Uterus (tissue), 4 donors: ENCODE data around the gene RBM14. TPM values are rescaled to one million over a fixed set of nuclear protein-coding genes. Genes with fewer than 3 reads are reported as not detected.

Experiments
- DNase-seq, 2 donors: peaks; one replicate each; pipeline ENCODE4 v3.0.0-alpha.2; 2019 to 2020
- H3K27ac ChIP-seq, 2 donors: fragments of 200-600 bp; sonication (generic); 1 replicate in 1 of 2; 2 replicates in 1 of 2; pipeline ENCODE4 v1.5.1; 2016 to 2018
- H3K27me3 ChIP-seq, 2 donors: fragments of 200-600 bp; sonication (generic); one replicate each; pipeline ENCODE4 v1.5.1; 2018 to 2019; ENCODE audit warnings: control low read depth in 1 of 2
- H3K36me3 ChIP-seq, 2 donors: fragments of 200-600 bp; sonication (generic); one replicate each; pipeline ENCODE4 v1.5.1; 2019; ENCODE audit warnings: control low read depth in 1 of 2
- H3K4me1 ChIP-seq, 2 donors: fragments of 200-600 bp; sonication (generic); one replicate each; pipeline ENCODE4 v1.5.1; 2018 to 2019; ENCODE audit warnings: control low read depth in 1 of 2
- H3K4me3 ChIP-seq, 2 donors: fragments of 200-600 bp; sonication (generic); 1 replicate in 1 of 2; 2 replicates in 1 of 2; pipeline ENCODE4 v1.5.1; 2018 to 2019; ENCODE audit warnings: mild to moderate bottlenecking in 1 of 2
- H3K9me3 ChIP-seq, 2 donors: fragments of 200-600 bp; sonication (generic); one replicate each; pipeline ENCODE4 v1.5.1; 2019; ENCODE audit warnings: control low read depth in 1 of 2
- CTCF ChIP-seq, 4 experiments: fragments of 200-600 bp in 2 of 4; fragments of 450-650 bp in 2 of 4; sonication (generic) in 2 of 4; IDR thresholded peaks; one replicate each; pipeline ENCODE4 v1.5.1; 2016 to 2019; ENCODE audit warnings: antibody characterized with exemption in 4 of 4, mild to moderate bottlenecking in 2 of 4, moderate library complexity in 1 of 4
- POLR2A ChIP-seq, 2 donors: fragments of 450-650 bp; IDR thresholded peaks; one replicate each; pipeline ENCODE4 v1.6.1; 2016; ENCODE audit warnings: antibody characterized with exemption in 2 of 2, mild to moderate bottlenecking in 1 of 2, moderate library complexity in 1 of 2
- intact Hi-C: fragments of 100-400 bp; cut with DNase I; formaldehyde crosslinking; loops from one replicate; pipeline ENCODE4 v1.15.1; 2023; ENCODE audit warnings: low total_unique reads
- total RNA-seq, 4 donors: library from RNA; depleted of rRNA in 3 of 4; stranded (reverse); fragments of >200 nt in 3 of 4; gene quantifications; one replicate each; pipeline versions ENCODE4 v1.1.0 to v1.2.4, GENCODE V29; 2014 to 2023
- donor health status: DM: yes; HTN: yes; CAD: no.

The RBM14 gene
- total RNA-seq, 4 donors from 2014 or later = 15.1 to 86.4 (median 53.2) TPM

- Histone ChIP-seq H3K27me3 (no peaks in the 10 kb centered on the region), H3K4me1 (peaks cover 3 to 9% of the 10 kb centered on the region in 2 donors), H3K27ac (no peak overlapping the region), H3K4me3 (no peak overlapping the region), H3K9me3 (no peaks in the 10 kb centered on the region), H3K36me3 (no peaks in the 10 kb centered on the region)
- no peak for DNase-seq
- intact Hi-C loops = no loop called here
- TF ChIP-seq POLR2A (IDR thresholded peaks at IDR 0.05) = no peak
- no peak for TF ChIP-seq CTCF (IDR thresholded peaks at IDR 0.05)
Measured at GRCh38 chr11:66624450-66624849, 8.0 kb downstream of the RBM14 start.

GRCh38 chr11:66625041-66625751 lies 8.8 kb downstream of the RBM14 start:
- TF ChIP-seq CTCF (IDR thresholded peaks at IDR 0.05) (no peak), POLR2A (IDR thresholded peaks at IDR 0.05) (no peak)
- Histone ChIP-seq H3K9me3 (no peaks in the 10 kb centered on the region), H3K4me3 (no peak overlapping the region), H3K4me1 (peaks cover 3 to 9% of the 10 kb centered on the region in 2 donors), H3K36me3 (no peaks in the 10 kb centered on the region), H3K27me3 (no peaks in the 10 kb centered on the region), H3K27ac (no peak overlapping the region)
- intact Hi-C loops = no loop called here
- no peak for DNase-seq

- intact Hi-C loops = no loop called here
- no peak for TF ChIP-seq POLR2A (IDR thresholded peaks at IDR 0.05)
- TF ChIP-seq CTCF (IDR thresholded peaks at IDR 0.05) = no peak
- no peak overlapping the region for H3K27ac ChIP-seq
- H3K4me3 ChIP-seq = no peak overlapping the region
- H3K9me3 ChIP-seq = no peaks in the 10 kb centered on the region
- no peak for DNase-seq
- no peaks in the 10 kb centered on the region for H3K36me3 ChIP-seq
- peaks cover 3 to 4% of the 10 kb centered on the region in 2 donors for H3K4me1 ChIP-seq
- H3K27me3 ChIP-seq = no peaks in the 10 kb centered on the region
Measured at GRCh38 chr11:66625752-66626149, 9.3 kb downstream of the RBM14 start.

- DNase-seq = no peak
- TF ChIP-seq POLR2A (IDR thresholded peaks at IDR 0.05) = no peak
- no peak for TF ChIP-seq CTCF (IDR thresholded peaks at IDR 0.05)
- Histone ChIP-seq H3K27me3 (no peaks in the 10 kb centered on the region), H3K4me1 (peaks cover 0 to 3% of the 10 kb centered on the region in 2 donors), H3K9me3 (no peaks in the 10 kb centered on the region), H3K36me3 (no peaks in the 10 kb centered on the region), H3K27ac (no peak overlapping the region), H3K4me3 (no peak overlapping the region)
- intact Hi-C loops = no loop called here
Measured at GRCh38 chr11:66626382-66626781, 10.0 kb downstream of the RBM14 start.

GRCh38 chr11:66626926-66627325 lies 10.5 kb downstream of the RBM14 start:
- Histone ChIP-seq H3K36me3 (no peaks in the 10 kb centered on the region), H3K9me3 (no peaks in the 10 kb centered on the region), H3K4me1 (peaks cover 0 to 3% of the 10 kb centered on the region in 2 donors), H3K27me3 (no peaks in the 10 kb centered on the region), H3K4me3 (no peak overlapping the region), H3K27ac (no peak overlapping the region)
- no peak for DNase-seq
- intact Hi-C loops = no loop called here
- TF ChIP-seq CTCF (IDR thresholded peaks at IDR 0.05) (no peak), POLR2A (IDR thresholded peaks at IDR 0.05) (no peak)
